Trophoblast cell (in vitro differentiated cells and primary cell): ENCODE measurements around the gene PRSS22.

ENCODE experiments used
- DNase-seq, 2 donors: peaks; one replicate each; pipeline ENCODE4 v3.0.0-alpha.2; 2016
- H2AFZ ChIP-seq: 2 replicates; pipeline ENCODE4 v1.6.1; 2013; ENCODE audit warnings: low read length, moderate library complexity, mild to moderate bottlenecking; ENCODE audit not compliant: insufficient read depth, poor library complexity
- H2AK5ac ChIP-seq: 2 replicates; pipeline ENCODE4 v1.6.1; 2013; ENCODE audit warnings: mild to moderate bottlenecking, low read length
- H2BK120ac ChIP-seq: 2 replicates; pipeline ENCODE4 v1.6.1; 2013; ENCODE audit warnings: low read length, mild to moderate bottlenecking, moderate library complexity; ENCODE audit not compliant: insufficient read depth, poor library complexity
- H2BK12ac ChIP-seq: 2 replicates; pipeline ENCODE4 v1.6.1; 2013; ENCODE audit warnings: mild to moderate bottlenecking, low read length, moderate library complexity
- H2BK5ac ChIP-seq: 2 replicates; pipeline ENCODE4 v1.6.1; 2013; ENCODE audit warnings: low read length, low read depth, moderate library complexity, mild to moderate bottlenecking; ENCODE audit not compliant: poor library complexity
- H3K14ac ChIP-seq: 2 replicates; pipeline ENCODE4 v1.6.1; 2013; ENCODE audit warnings: mild to moderate bottlenecking, low read length
- H3K18ac ChIP-seq: 2 replicates; pipeline ENCODE4 v1.6.1; 2013; ENCODE audit warnings: mild to moderate bottlenecking, low read length
- H3K23ac ChIP-seq: 2 replicates; pipeline ENCODE4 v1.6.1; 2013; ENCODE audit warnings: low read length
- H3K27ac ChIP-seq: 2 replicates; pipeline ENCODE4 v1.5.1; 2013; ENCODE audit warnings: low read depth, mild to moderate bottlenecking, inconsistent platforms, low read length, moderate library complexity
- H3K27me3 ChIP-seq: 2 replicates; pipeline ENCODE4 v1.6.1; 2013; ENCODE audit warnings: inconsistent platforms, mild to moderate bottlenecking, low read length, moderate library complexity; ENCODE audit not compliant: insufficient read depth
- H3K36me3 ChIP-seq, 2 experiments: 1 replicate in 1 of 2; 2 replicates in 1 of 2; pipeline ENCODE4 v1.6.1; 2013; ENCODE audit warnings: low read length in 2 of 2, mild to moderate bottlenecking in 2 of 2, moderate library complexity in 1 of 2; ENCODE audit not compliant: insufficient read depth in 2 of 2, control insufficient read depth in 1 of 2
- H3K4ac ChIP-seq: 2 replicates; pipeline ENCODE4 v1.6.1; 2013; ENCODE audit warnings: low read depth, mild to moderate bottlenecking, low read length, moderate library complexity
- H3K4me1 ChIP-seq, 2 experiments: 1 replicate in 1 of 2; 2 replicates in 1 of 2; pipeline ENCODE4 v1.6.1; 2013; ENCODE audit warnings: low read length in 2 of 2, mild to moderate bottlenecking in 2 of 2, moderate library complexity in 1 of 2; ENCODE audit not compliant: insufficient read depth in 2 of 2, control insufficient read depth in 1 of 2
- H3K4me2 ChIP-seq: 2 replicates; pipeline ENCODE4 v1.6.1; 2013; ENCODE audit warnings: inconsistent platforms, mild to moderate bottlenecking, low read length, moderate library complexity
- H3K4me3 ChIP-seq: 2 replicates; pipeline ENCODE4 v1.5.1; 2013; ENCODE audit warnings: mild to moderate bottlenecking, low read depth, low read length, inconsistent platforms
- H3K79me1 ChIP-seq: one replicate; pipeline ENCODE4 v1.6.1; 2013; ENCODE audit warnings: low read length
- H3K79me2 ChIP-seq: 2 replicates; pipeline ENCODE4 v1.6.1; 2013; ENCODE audit warnings: low read length, mild to moderate bottlenecking; ENCODE audit not compliant: control insufficient read depth, insufficient read depth, poor library complexity
- H3K9ac ChIP-seq: 2 replicates; pipeline ENCODE4 v1.6.1; 2013; ENCODE audit warnings: mild to moderate bottlenecking, low read length
- H3K9me3 ChIP-seq: 2 replicates; pipeline ENCODE4 v1.6.1; 2013; ENCODE audit warnings: low read depth, mild to moderate bottlenecking, control low read depth, inconsistent platforms, low read length; ENCODE audit not compliant: insufficient read depth
- H4K12ac ChIP-seq: 2 replicates; pipeline ENCODE4 v1.6.1; 2013; ENCODE audit warnings: low read depth, mild to moderate bottlenecking, low read length, moderate library complexity
- H4K8ac ChIP-seq: 2 replicates; pipeline ENCODE4 v1.6.1; 2013; ENCODE audit warnings: low read depth, mild to moderate bottlenecking, low read length, moderate library complexity
- H4K91ac ChIP-seq: one replicate; pipeline ENCODE4 v1.6.1; 2013; ENCODE audit warnings: low read depth, mild to moderate bottlenecking, low read length, moderate library complexity
- WGBS: extraction: QIAGEN DNeasy Blood & Tissue Kit; methylation state at CpG from one replicate; pipeline ENCODE4 v1.1.7; 2013; ENCODE audit warnings: missing lambda C conversion rate; ENCODE audit not compliant: insufficient read length, insufficient coverage; ENCODE audit errors: extremely low coverage; 5-methylcytosine and 5-hydroxymethylcytosine counted together

PRSS22 gene

DNA sequence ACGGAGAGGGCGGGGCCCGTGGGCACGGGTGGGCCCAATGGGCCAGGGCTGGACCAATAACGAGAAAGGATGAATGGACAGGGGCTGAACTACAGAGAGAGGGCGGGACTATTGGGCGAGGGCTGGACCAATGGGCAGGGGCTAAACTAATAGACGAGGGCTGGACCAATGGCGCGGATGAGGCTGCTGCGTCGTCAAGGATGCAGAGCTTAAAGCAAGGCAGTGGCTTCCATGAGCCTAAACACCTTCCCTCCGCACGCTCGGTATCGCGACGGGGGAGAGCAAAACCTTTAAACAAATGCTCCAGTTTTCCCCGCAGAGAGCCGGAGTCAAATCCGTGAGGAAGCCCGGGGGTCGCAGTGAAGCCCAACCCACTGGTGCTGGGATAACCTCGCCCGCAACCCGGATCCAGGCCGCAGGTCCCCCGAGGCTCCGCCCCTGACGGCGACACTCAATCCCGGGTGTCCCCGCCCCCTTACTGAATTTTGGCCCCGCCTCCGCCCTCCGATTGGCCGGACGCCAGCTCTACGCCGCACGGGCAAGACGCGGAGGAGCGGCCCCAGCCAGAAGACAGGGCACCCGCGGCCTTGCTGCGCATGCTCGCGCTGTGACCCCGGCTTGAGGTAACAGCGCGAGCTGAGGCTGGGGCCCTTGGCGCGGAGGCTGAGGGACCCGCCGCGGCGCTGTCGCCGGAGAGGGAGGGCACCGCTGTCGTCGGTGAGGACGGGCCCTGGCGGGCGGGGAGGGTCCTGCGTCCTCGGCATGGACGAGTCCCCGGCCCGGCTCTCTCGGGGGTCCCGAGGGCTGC lies 24.9 kb upstream of the PRSS22 start, which contains the start of gene FLYWCH2:
Gene FLYWCH2, plus strand, starts transcription at position 566 of the 808 bp plus-strand sequence. CDS start 13,235 bp downstream, outside the sequence.
- Histone ChIP-seq H2BK5ac (no peak within 1 kb of the TSS), H3K27me3 (no peaks in the 10 kb centered on the region), H3K9ac (peak within 1 kb of the TSS; percentile 85), H3K9me3 (no peaks in the 10 kb centered on the region), H3K14ac (peak within 1 kb of the TSS; percentile 16), H4K8ac (peak within 1 kb of the TSS; percentile 64), H2BK120ac (no peak within 1 kb of the TSS), H3K36me3 (no peaks in the 10 kb centered on the region), H3K18ac (peak within 1 kb of the TSS; percentile 6), H2AFZ (peak within 1 kb of the TSS; percentile 78), H3K27ac (no peak within 1 kb of the TSS), H2AK5ac (no peak within 1 kb of the TSS), H4K12ac (no peak within 1 kb of the TSS), H2BK12ac (no peak within 1 kb of the TSS), H3K4me2 (peak within 1 kb of the TSS; percentile 87), H3K4ac (no peak within 1 kb of the TSS), H3K4me1 (peaks cover 5 to 9% of the 10 kb centered on the region in 2 experiments), H3K23ac (no peak within 1 kb of the TSS), H3K79me2 (peaks cover 5% of the 10 kb centered on the region), H3K79me1 (peaks cover 5% of the 10 kb centered on the region), H4K91ac (no peak within 1 kb of the TSS), H3K4me3 (peak within 1 kb of the TSS; percentile 91)
- DNase-seq, result peak; percentile 96 to 99
- WGBS, result no CpG with 5 or more reads among the region's 73 CpGs

DNA sequence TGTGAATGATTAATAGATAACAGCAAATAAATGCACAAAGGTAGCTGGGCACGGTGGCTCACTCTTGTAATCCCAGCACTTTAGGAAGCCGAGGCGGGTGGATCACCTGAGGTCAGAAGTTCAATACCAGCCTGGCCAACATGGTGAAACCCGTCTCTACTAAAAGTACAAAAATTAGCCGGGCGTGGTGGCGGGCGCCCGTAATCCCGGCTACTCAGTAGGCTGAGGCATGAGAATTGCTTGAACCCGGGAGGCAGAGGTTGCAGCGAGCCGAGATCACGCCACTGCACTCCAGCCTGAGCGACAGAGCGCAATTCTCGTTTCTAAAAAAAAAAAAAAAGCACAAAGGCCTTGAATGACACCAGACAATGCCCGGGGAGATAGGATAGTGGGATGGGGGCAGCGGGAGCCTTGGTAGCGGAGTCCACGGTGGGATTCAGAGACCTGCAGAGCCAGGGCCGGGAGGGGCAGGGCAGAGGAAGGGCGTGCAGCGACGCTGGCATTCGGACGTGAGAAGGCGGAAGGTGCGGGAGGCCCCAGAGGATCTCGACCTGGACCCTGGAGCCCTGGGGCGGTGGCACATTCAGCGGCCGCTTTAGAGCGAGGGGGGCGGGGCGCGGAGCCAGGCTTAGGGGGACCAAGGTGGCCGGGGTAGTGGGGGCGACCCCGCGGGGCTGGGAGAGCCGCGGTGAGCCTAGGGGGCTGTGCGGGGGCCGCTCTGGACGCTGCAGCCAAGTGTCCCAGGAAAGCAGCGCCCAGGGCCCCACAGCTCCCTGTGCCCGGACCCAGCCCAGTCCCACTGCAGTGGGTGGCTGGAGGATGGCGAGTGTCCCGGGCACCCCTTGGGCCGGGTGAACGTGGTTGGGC lies 24.0 kb upstream of the PRSS22 start:
- H3K27me3 ChIP-seq, result no peaks in the 10 kb centered on the region
- no CpG with 5 or more reads among the region's 52 CpGs for WGBS
- DNase-seq, result peak; percentile 37 to 62
- no peak overlapping the region for H3K18ac ChIP-seq
- H3K14ac ChIP-seq, result peak overlapping the region; percentile 16
- H3K9ac ChIP-seq, result no peak overlapping the region
- H4K12ac ChIP-seq, result no peak overlapping the region
- no peak overlapping the region for H3K27ac ChIP-seq
- peak overlapping the region; percentile 75 for H3K4me3 ChIP-seq
- H3K36me3 ChIP-seq, result no peaks in the 10 kb centered on the region
- H3K9me3 ChIP-seq, result no peaks in the 10 kb centered on the region
- H4K91ac ChIP-seq, result no peak overlapping the region
- H2BK12ac ChIP-seq, result no peak overlapping the region
- peak overlapping the region; percentile 57 for H4K8ac ChIP-seq
- no peak overlapping the region for H2BK5ac ChIP-seq
- H2BK120ac ChIP-seq, result no peak overlapping the region
- H3K79me1 ChIP-seq, result peaks cover 5% of the 10 kb centered on the region
- peak overlapping the region; percentile 86 for H3K4me2 ChIP-seq
- H2AK5ac ChIP-seq, result no peak overlapping the region
- H3K79me2 ChIP-seq, result peaks cover 5% of the 10 kb centered on the region
- peaks cover 5 to 9% of the 10 kb centered on the region in 2 experiments for H3K4me1 ChIP-seq
- H3K23ac ChIP-seq, result no peak overlapping the region
- H2AFZ ChIP-seq, result peak overlapping the region; percentile 78
- no peak overlapping the region for H3K4ac ChIP-seq

DNA sequence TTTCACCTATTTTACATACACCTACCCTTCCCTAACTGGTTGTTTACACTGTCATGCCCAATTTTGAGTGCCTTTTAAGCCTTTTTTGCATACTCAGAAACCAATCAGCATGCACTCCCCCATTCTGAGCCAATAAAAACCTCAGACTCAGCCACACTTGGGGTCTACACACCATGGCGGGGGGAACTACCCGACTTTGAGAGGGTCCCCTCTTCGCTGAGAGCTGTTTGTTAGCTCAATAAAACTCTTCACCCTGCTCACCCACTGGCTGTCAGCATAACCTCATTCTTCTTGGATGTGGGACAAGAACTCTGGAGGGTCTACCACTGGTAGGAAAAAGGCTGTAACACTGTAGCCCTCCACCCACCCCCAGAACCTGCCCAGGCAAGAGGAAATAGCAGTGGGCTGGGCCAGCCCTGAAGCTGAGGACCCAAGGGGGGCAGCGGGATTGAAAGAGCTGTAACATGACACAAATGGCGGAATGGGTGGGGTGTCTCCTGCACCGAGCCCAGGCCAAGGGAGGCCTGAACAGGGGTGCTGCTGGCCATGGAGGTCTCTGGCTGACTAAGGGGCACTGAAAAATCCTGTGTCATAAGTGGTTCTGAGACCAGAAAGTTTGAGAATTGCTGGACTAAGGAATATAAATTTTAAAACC lies 22.0 kb upstream of the PRSS22 start:
- Histone ChIP-seq H3K79me1 (peaks cover 5% of the 10 kb centered on the region), H4K91ac (no peak overlapping the region), H3K27ac (no peak overlapping the region), H2AK5ac (no peak overlapping the region), H3K4me1 (peaks cover 5 to 9% of the 10 kb centered on the region in 2 experiments), H3K18ac (no peak overlapping the region), H2BK12ac (no peak overlapping the region), H2BK120ac (no peak overlapping the region), H3K79me2 (peaks cover 5% of the 10 kb centered on the region), H3K9me3 (no peaks in the 10 kb centered on the region), H3K23ac (no peak overlapping the region), H4K12ac (no peak overlapping the region), H3K14ac (no peak overlapping the region), H3K4me3 (no peak overlapping the region), H2AFZ (no peak overlapping the region), H3K36me3 (no peaks in the 10 kb centered on the region), H3K9ac (no peak overlapping the region), H3K4ac (no peak overlapping the region), H2BK5ac (no peak overlapping the region), H3K4me2 (no peak overlapping the region), H3K27me3 (no peaks in the 10 kb centered on the region), H4K8ac (no peak overlapping the region)
- no CpG with 5 or more reads among the region's 6 CpGs for WGBS
- DNase-seq, result no peak

DNA sequence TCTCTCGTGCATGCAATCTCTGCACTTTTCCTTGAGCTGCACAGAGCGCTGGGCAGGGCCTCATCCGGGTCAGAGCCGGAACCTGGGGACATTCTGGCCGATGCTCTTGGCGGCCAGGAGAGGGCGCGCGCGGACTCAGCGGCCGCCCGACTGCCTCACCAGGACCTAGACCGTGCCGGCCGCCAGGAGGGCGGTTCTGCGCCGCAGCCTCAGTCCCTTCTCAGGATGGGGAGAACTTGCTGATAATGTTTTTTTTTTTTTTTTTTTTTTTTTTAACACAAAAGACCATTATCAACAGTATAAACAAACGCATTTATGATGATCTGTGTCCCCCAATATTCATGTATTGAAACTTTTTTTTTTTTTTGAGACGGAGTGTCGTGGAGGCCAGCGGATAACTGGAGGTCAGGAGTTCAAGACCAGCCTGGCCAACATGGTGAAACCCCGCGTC lies 17.0 kb upstream of the PRSS22 start:
- Histone ChIP-seq H3K27me3 (no peaks in the 10 kb centered on the region), H3K27ac (no peak overlapping the region), H3K23ac (no peak overlapping the region), H3K79me2 (no peaks in the 10 kb centered on the region), H3K4me3 (no peak overlapping the region), H3K79me1 (no peaks in the 10 kb centered on the region), H3K9ac (no peak overlapping the region), H3K4me1 (no peaks in the 10 kb centered on the region), H3K18ac (no peak overlapping the region), H3K14ac (no peak overlapping the region), H3K4me2 (no peak overlapping the region), H2AFZ (no peak overlapping the region), H2BK12ac (no peak overlapping the region), H3K4ac (no peak overlapping the region), H3K36me3 (no peaks in the 10 kb centered on the region), H3K9me3 (no peaks in the 10 kb centered on the region), H4K91ac (no peak overlapping the region), H2AK5ac (no peak overlapping the region), H2BK5ac (no peak overlapping the region), H4K12ac (no peak overlapping the region), H2BK120ac (no peak overlapping the region), H4K8ac (no peak overlapping the region)
- peak; percentile 87 to 92 for DNase-seq
- no CpG with 5 or more reads among the region's 25 CpGs for WGBS
